GM21825 (cell line): ENCODE results near the gene ARL6IP6.
"Not testable (repeated sequence)": the region's sequence is repeated elsewhere in the genome, so short reads cannot be mapped to it uniquely, and the experiment has no call there.

ENCODE experiments used
- ATAC-seq: cut with Tn5 transposase; IDR thresholded peaks from one replicate; pipeline ENCODE4 v1.9.1; 2021; ENCODE audit warnings: mild to moderate bottlenecking, moderate library complexity; ENCODE audit not compliant: unreplicated experiment

The ARL6IP6 gene

GRCh38 chr2:152720794-152721193 lies 2.4 kb downstream of the ARL6IP6 start:
- no peak for ATAC-seq

- ATAC-seq, result not testable (repeated sequence)
These were observed 4.2 kb downstream of the ARL6IP6 start for GRCh38 chr2:152722639-152723038.

- ATAC-seq, result no peak
These were observed 5.5 kb downstream of the ARL6IP6 start for GRCh38 chr2:152723918-152724317.

- ATAC-seq, result no peak
These were observed 11.4 kb downstream of the ARL6IP6 start for GRCh38 chr2:152729844-152730243.

GRCh38 chr2:152730591-152731333 lies 12.3 kb downstream of the ARL6IP6 start:
- peak; percentile 71 for ATAC-seq

GRCh38 chr2:152737509-152737908 lies 19.1 kb downstream of the ARL6IP6 start:
- ATAC-seq, result not testable (repeated sequence)

GRCh38 chr2:152738438-152738837 lies 20.0 kb downstream of the ARL6IP6 start:
- no peak for ATAC-seq

GRCh38 chr2:152739705-152740104 lies 21.3 kb downstream of the ARL6IP6 start:
- not testable (repeated sequence) for ATAC-seq

- ATAC-seq, result peak; percentile 83
These were observed 22.4 kb downstream of the ARL6IP6 start for GRCh38 chr2:152740743-152741328.

GRCh38 chr2:152743002-152743401 lies 24.6 kb downstream of the ARL6IP6 start:
- no peak for ATAC-seq

GRCh38 chr2:152747751-152748150 lies 29.3 kb downstream of the ARL6IP6 start:
- not testable (repeated sequence) for ATAC-seq

- no peak for ATAC-seq
These were observed 36.6 kb downstream of the ARL6IP6 start for GRCh38 chr2:152755029-152755428.

GRCh38 chr2:152759290-152760072 lies 41.1 kb downstream of the ARL6IP6 start:
- no peak for ATAC-seq

- ATAC-seq, result no peak
These were observed 42.8 kb downstream of the ARL6IP6 start for GRCh38 chr2:152761214-152761613.

GRCh38 chr2:152762202-152762601 lies 43.8 kb downstream of the ARL6IP6 start:
- no peak for ATAC-seq

GRCh38 chr2:152763208-152763607 lies 44.8 kb downstream of the ARL6IP6 start:
- not testable (repeated sequence) for ATAC-seq

- no peak for ATAC-seq
These were observed 45.2 kb downstream of the ARL6IP6 start for GRCh38 chr2:152763651-152764050.

GRCh38 chr2:152766928-152767327 lies 48.5 kb downstream of the ARL6IP6 start:
- ATAC-seq, result no peak

- no peak for ATAC-seq
These were observed 62.8 kb downstream of the ARL6IP6 start for GRCh38 chr2:152781175-152781574.

GRCh38 chr2:152782171-152782570 lies 63.8 kb downstream of the ARL6IP6 start:
- no peak for ATAC-seq

GRCh38 chr2:152790883-152791282 lies 72.5 kb downstream of the ARL6IP6 start:
- no peak for ATAC-seq

- ATAC-seq, result no peak
These were observed 73.6 kb downstream of the ARL6IP6 start for GRCh38 chr2:152791979-152792378.
